Measurements from ENCODE around the gene BBS12. TPM values are rescaled to one million over a fixed set of nuclear protein-coding genes. Genes with fewer than 3 reads are reported as not detected.

Gene BBS12
- total RNA-seq, 1 donor from 2014 or later = 2.8 TPM

DNA sequence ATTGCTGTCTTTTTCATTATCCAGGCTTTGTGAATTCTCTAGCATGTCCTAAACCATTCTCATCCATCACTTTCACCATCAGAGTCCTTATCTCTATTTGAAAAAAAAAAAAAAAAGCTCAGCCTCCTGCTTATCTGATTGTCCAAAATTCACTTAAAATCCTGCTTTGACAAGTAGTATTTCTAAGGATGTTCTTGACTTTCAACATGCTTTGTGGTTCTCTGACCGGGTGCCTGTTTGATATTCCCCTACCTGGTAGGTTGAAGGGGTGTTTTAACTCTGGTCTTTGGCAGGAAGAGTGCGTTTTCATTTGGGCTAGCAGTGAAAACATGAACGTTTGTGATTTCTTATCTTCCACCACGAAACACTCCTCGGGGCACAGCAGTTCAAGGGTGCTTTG lies 17.3 kb upstream of the BBS12 start:
- no peak for DNase-seq

GRCh38 chr4:122716825-122717448 lies 15.6 kb upstream of the BBS12 start:
- DNase-seq = no peak

GRCh38 chr4:122718281-122718680 lies 14.2 kb upstream of the BBS12 start:
- no peak for DNase-seq

DNA sequence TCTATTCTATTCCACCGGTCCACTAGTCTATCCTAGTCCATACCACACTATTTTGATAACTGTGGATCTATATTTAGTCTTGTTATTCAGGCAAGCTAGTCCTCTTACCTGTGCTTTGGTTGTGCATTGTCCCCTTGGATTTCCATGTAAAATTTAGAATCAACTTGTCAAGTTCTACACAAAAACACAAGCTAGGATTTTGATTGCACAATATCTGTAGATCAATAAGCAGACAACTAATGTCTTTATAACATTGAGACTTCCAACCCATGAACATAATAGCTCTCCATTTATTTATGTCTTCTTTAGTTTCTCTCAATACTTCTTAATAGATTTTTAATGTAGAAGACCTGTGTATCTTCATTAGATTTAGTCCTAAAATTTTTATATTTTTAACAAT lies 10.2 kb upstream of the BBS12 start:
- DNase-seq = no peak

DNA sequence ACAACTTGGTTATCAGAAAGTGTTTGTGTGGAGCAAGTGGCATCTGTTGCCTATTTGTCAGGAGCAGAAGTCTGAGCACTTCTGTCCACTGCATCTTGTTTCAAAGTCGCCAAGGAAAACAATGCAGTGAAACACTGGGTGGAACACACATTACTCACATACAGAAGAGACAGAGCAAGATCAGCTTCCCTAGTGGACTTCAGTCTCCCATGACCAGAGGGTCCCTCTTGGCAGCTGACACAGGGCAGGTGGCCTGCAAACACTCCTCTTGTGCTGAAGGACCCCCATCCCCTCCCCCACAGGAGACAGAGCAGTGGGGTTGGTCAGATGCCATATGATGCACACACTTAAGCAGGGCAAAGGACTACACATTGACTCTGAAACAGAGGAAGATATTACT lies 3.6 kb upstream of the BBS12 start:
- DNase-seq = no peak

- no peak for DNase-seq
Measured at GRCh38 chr4:122731676-122732075, 828 bp upstream of the BBS12 start.

DNA sequence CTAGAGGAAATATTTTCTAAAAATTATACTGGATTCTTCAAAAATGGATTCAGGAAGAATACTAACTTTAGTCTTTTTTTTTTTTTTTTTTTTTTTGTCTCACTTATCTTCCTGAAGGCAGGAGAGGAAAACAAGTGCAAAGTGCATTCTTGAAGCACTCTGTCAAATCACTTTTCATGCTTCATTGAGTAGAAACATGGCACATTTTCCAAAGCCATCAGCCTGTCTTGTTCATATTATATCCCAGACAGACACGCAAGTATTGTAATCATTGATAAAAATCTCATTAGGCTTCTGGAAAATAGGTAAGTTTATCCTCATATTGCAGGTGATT lies 1.2 kb downstream of the BBS12 start:
- DNase-seq = no peak

DNA sequence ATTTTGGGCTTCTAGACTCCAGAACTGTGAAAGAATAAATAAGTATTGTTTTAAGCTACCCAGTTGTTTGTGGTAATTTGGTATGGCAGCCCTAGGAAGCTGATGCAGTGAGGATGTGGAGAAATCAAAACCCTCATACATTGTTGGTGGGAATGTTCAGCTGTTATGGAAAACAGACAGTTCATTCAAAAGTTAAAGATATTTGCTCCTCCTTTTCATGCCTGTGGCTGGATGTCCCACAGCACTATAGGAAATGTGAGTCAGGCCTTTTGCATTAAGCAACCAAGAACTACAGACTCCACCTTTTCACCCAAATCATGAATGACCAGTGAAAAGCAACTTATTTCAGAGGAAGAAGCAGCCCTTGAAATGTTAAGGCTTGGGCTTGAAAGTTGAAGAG lies 6.7 kb downstream of the BBS12 start:
- no peak for DNase-seq

GRCh38 chr4:122742933-122743829 lies 10.7 kb downstream of the BBS12 start:
- no peak for DNase-seq

DNA sequence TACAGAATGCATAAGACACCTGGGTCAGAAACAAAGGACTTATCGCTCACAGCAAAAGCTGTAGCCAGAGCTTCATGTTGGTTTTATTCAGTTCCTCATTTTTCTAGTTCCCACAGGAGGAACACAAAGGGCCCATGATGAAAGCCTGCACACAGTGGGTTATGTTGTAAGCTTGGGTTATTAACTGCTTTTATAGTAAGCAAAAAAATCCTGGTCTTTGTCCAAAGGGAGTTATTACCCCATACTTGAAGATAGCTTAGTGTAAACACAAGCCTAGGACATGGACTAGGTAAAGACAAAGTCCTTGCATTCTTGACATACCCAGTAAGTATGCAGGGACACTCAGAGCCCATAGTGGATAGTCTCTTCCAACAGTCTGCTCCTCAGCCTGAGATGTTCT lies 11.7 kb downstream of the BBS12 start:
- no peak for DNase-seq

GRCh38 chr4:122746485-122746965 lies 14.0 kb downstream of the BBS12 start:
- no peak for DNase-seq

GRCh38 chr4:122747068-122747467 lies 14.6 kb downstream of the BBS12 start:
- no peak for DNase-seq

DNA sequence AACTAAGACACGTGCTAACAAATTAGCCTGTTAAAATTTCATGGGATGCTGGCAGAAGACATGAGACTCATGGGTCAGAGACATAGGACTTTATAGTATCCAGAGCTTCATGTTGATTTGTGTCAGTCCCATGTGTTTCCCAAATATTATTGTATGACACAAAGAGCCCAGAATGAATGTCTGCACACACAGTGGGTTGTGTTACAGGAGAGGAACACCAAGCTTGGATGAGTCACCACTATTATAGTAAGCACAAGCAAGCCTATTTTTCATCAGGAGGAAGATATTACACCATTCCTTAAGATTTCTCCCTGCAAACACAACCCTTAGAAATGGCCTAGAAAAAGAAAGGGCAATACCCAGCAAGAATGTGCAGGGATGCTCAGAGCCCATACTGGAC lies 15.4 kb downstream of the BBS12 start:
- DNase-seq = no peak

- DNase-seq = no peak
Measured at GRCh38 chr4:122749704-122750454, 17.4 kb downstream of the BBS12 start.

DNA sequence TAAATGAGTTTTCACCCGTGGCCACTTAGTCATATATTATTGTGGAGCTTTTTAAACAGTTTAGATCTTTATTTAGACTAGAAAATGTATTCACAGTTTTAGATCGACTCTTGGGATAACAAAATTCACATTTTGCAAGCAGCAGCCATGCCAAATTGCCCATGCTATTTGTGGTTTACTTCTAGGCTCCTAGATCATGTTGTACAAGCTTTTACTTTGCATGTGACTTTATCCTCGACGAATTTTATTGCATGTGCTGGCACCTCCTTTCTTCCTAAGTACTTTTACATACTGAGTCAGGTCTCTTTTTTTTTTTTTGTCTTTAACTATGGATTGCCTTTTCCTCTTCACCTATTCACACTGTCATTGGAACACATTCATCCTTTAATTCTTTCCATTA lies 23.2 kb downstream of the BBS12 start:
- no peak for DNase-seq

- DNase-seq = no peak
Measured at GRCh38 chr4:122758033-122758432, 25.5 kb downstream of the BBS12 start.

DNA sequence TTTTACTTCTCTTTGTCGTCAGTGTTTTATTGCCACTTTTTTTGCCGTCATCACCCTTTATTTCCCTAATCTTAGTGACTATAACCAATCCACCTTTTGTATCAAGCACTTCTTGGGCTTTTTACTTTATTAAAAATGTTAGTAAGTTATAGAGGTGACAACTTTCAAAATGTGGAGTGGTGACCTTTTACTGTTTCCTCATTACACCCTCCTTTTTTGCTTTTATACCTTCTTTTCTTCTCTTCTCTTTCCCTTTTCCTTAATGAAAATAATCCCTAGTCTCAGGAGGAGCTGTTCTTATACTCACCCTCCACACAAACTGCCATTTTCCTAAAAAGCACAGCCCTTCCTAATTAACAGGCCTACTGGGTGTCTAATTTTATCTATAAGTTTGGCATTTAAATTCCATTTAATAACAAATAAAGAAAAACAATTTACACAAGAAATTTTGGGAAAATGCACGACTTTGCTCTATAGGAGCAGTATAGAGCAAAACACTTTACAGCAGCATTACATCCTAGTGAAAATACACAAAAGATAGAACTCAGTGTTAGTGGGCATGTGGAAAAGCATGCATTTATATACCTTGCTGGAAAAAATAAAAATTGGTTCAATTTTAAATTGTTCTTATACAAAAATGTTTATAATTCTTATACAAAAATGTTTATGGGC lies 27.3 kb downstream of the BBS12 start:
- DNase-seq = no peak

- DNase-seq = no peak
Measured at GRCh38 chr4:122762520-122762919, 30.0 kb downstream of the BBS12 start.

DNA sequence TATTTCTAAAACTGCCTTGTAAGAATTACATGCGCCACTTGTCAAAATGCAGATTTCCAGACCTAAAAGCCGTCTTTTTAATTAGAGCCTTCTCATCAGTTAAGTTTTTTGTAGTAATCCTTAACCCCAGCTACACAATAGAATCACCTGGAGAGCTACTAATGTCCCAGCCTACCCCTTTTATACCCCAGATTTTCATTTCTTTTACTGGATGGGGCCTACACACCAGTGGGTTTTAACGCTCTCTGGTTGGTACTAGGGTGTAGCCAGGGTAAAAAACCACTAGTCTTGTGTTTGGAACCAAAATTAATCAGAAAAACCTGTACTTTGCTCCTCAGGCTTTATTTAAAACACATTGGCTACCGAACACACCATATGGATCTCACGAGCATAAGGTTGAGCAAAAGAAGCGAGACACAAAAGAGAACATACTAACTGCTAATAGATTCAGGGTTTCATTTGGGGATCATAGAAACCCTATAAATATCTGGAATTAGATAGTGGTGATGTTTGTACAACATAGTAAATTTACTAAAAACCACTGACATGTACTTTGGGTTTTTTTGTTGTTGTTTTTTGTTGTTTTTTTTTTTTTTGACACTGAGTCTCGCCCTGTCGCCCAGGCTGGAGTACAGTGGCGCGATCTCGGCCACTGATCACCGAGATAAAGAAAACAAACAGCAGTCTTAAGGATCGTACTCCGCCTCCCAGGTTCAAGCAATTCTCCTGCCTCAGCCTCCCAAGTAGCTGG lies 30.6 kb downstream of the BBS12 start:
- no peak for DNase-seq

DNA sequence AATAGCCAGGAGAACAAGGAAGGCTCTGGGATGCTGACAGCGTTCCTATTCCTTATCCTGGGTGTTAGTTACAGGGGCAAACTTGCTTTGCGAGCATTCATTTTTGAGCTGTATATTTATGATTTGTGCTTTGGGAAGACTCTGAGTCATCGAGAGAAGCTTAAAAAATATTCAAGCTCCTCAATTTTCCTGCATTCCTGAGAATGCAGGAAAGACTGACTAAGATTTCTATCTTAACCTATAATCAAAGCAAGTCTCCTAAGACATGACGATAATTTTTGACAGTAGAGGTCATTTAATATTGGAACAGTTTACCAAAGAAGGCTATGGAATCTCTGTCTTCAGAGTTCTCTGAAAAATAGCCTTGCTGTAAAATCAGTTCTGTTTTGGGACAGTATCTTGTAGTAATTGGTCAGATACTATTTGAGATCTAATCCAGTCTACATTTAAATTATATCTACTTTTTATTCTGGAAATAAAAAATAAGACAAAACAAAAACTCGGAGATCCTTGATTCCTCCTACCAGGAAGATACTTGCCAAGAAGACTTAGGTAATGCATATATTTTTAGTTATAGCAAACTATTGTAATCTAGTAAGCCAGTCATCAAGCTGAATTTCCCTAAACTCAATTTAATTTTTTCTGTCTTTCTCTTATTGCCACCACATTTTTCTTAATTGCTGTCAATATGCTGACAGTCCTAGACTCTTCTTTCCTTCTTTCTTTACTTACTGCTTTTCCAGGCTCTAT lies 31.7 kb downstream of the BBS12 start:
- DNase-seq = no peak

GRCh38 chr4:122764821-122765215 lies 32.3 kb downstream of the BBS12 start:
- DNase-seq = no peak
